Astrocyte (in vitro differentiated cells and primary cell): ENCODE measurements around the gene PARP1. TPM values are rescaled to one million over a fixed set of nuclear protein-coding genes. Genes with fewer than 3 reads are reported as not detected.

Experiments
- DNase-seq: peaks from one replicate; pipeline ENCODE4 v3.0.0-alpha.2; 2010; ENCODE audit warnings: low read depth
- FAIRE-seq: peaks from 2 replicates; lab custom pipeline; 2011; peaks lifted over from hg19 to GRCh38; lab: Jason Lieb, UNC
- H2AFZ ChIP-seq: 2 replicates; pipeline ENCODE4 v1.6.0; 2012; ENCODE audit warnings: low read depth, low read length, inconsistent platforms
- H3K27ac ChIP-seq: 2 replicates; pipeline ENCODE4 v1.5.1; 2011; ENCODE audit warnings: low read depth, low read length, inconsistent platforms
- H3K27me3 ChIP-seq: 2 replicates; pipeline ENCODE4 v1.6.0; 2011; ENCODE audit warnings: low read length, inconsistent platforms; ENCODE audit not compliant: insufficient read depth
- H3K36me3 ChIP-seq: 2 replicates; pipeline ENCODE4 v1.5.1; 2011; ENCODE audit warnings: low read length, inconsistent platforms; ENCODE audit not compliant: insufficient read depth
- H3K4me1 ChIP-seq: 2 replicates; pipeline ENCODE4 v1.5.1; 2011; ENCODE audit warnings: low read length, inconsistent platforms; ENCODE audit not compliant: insufficient read depth
- H3K4me2 ChIP-seq: 2 replicates; pipeline ENCODE4 v1.6.0; 2012; ENCODE audit warnings: low read length, inconsistent platforms
- H3K4me3 ChIP-seq: 2 replicates; pipeline ENCODE4 v1.5.1; 2011; ENCODE audit warnings: low read depth, mild to moderate bottlenecking, low read length, inconsistent platforms; ENCODE audit not compliant: insufficient read depth
- H3K79me2 ChIP-seq: 2 replicates; pipeline ENCODE4 v1.6.0; 2012; ENCODE audit warnings: mild to moderate bottlenecking, low read length, inconsistent platforms; ENCODE audit not compliant: insufficient read depth
- H3K9ac ChIP-seq: 2 replicates; pipeline ENCODE4 v1.6.0; 2012; ENCODE audit warnings: mild to moderate bottlenecking, low read length, inconsistent platforms
- H3K9me3 ChIP-seq: 2 replicates; pipeline ENCODE4 v1.5.1; 2012; ENCODE audit warnings: low read depth, mild to moderate bottlenecking, low read length, inconsistent platforms; ENCODE audit not compliant: insufficient read depth
- H4K20me1 ChIP-seq: 2 replicates; pipeline ENCODE4 v1.6.0; 2012; ENCODE audit warnings: low read length, inconsistent platforms; ENCODE audit not compliant: insufficient read depth
- H3K27ac Mint-ChIP-seq: one replicate; pipeline ENCODE4 v1.8.0; 2021; ENCODE audit warnings: mild to moderate bottlenecking, mixed read lengths; ENCODE audit not compliant: unreplicated experiment
- H3K27me3 Mint-ChIP-seq: one replicate; pipeline ENCODE4 v1.8.0; 2021; ENCODE audit warnings: low read depth, mixed read lengths; ENCODE audit not compliant: unreplicated experiment
- H3K36me3 Mint-ChIP-seq: one replicate; pipeline ENCODE4 v1.8.0; 2021; ENCODE audit warnings: low read depth, mixed read lengths; ENCODE audit not compliant: unreplicated experiment
- H3K4me1 Mint-ChIP-seq: one replicate; pipeline ENCODE4 v1.8.0; 2021; ENCODE audit warnings: low read depth, mixed read lengths; ENCODE audit not compliant: unreplicated experiment
- H3K4me3 Mint-ChIP-seq: one replicate; pipeline ENCODE4 v1.8.0; 2021; ENCODE audit warnings: mild to moderate bottlenecking, moderate library complexity, mixed read lengths; ENCODE audit not compliant: unreplicated experiment
- H3K9me3 Mint-ChIP-seq: one replicate; pipeline ENCODE4 v1.8.0; 2021; ENCODE audit warnings: mild to moderate bottlenecking, mixed read lengths; ENCODE audit not compliant: unreplicated experiment
- EZH2 ChIP-seq: IDR thresholded peaks from 2 replicates; pipeline ENCODE4 v1.6.1; 2012; ENCODE audit warnings: mild to moderate bottlenecking, low read length, inconsistent platforms; ENCODE audit not compliant: insufficient read depth
- total RNA-seq: library from RNA; stranded (reverse); gene quantifications from 2 replicates; pipeline ENCODE4 v1.2.1, GENCODE V29; 2021
- TF ChIP-seq, protein P1 (sequence below): IDR thresholded peaks from 2 replicates; pipeline ENCODE4 v1.5.1; 2011; ENCODE audit warnings: low read depth, mild to moderate bottlenecking, inconsistent platforms, low read length, moderate library complexity; ENCODE audit not compliant: insufficient read depth

Gene PARP1
- total RNA-seq, 1 donor from 2014 or later = 57.8 TPM

DNA sequence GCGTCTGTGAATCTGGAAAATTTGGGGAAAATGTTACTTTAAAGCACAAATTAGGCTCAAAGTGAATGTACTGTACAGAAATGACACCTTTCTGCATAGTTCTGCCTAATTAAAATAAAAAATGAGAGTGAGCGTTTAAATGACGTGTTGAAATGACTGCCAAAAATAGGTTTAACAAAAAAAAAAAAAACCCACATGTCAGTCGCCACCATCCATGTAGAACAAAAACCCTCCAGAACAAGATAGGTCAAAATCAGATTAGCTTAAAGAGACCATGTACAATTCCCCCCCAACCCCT lies 745 bp downstream of the PARP1 start:
- H3K27me3 Mint-ChIP-seq = peaks cover 2% of the 10 kb centered on the region

DNA sequence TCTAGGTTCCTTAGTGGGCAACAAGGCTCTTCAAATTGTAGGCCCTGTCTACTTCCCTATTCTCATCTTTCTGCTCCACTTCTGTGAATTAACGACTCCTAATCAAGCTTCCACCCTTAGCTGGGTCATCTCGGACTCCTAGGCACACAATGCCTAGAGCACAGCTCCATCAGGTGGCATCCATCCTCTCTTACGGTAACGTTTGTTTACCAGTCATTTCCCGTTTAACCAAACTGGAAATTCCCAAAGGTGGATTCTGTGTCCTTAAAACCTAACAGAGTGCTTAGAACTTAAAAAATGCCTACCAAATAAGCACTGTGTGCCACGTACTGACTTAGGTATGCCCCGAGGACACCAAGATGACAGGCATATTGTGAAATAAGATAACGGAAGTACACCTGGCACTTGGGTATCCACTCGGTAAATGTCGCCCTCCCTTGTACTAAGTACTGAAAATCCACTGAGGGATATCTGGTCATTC lies 1.5 kb downstream of the PARP1 start:
- DNase-seq (peak; percentile 29), FAIRE-seq (no peak)
- peak overlapping the region; percentile 93 for H3K4me2 ChIP-seq
- peaks cover 60% of the 10 kb centered on the region for H3K79me2 ChIP-seq
- peak overlapping the region; percentile 83 for H3K4me3 ChIP-seq
- Mint-ChIP-seq H3K27ac (peak overlapping the region; percentile 48), H3K27me3 (no peaks in the 10 kb centered on the region), H3K4me3 (peak overlapping the region; percentile 90), H3K9me3 (no peaks in the 10 kb centered on the region), H3K4me1 (peaks cover 24% of the 10 kb centered on the region), H3K36me3 (peaks cover 6% of the 10 kb centered on the region)
- peaks cover 7% of the 10 kb centered on the region for H3K36me3 ChIP-seq
- H3K9ac ChIP-seq = peak overlapping the region; percentile 81
- peak overlapping the region; percentile 23 for H2AFZ ChIP-seq
- H4K20me1 ChIP-seq = peaks cover 51% of the 10 kb centered on the region
- H3K9me3 ChIP-seq = no peaks in the 10 kb centered on the region
- no peak overlapping the region for H3K27ac ChIP-seq
- TF ChIP-seq, protein P1, sequence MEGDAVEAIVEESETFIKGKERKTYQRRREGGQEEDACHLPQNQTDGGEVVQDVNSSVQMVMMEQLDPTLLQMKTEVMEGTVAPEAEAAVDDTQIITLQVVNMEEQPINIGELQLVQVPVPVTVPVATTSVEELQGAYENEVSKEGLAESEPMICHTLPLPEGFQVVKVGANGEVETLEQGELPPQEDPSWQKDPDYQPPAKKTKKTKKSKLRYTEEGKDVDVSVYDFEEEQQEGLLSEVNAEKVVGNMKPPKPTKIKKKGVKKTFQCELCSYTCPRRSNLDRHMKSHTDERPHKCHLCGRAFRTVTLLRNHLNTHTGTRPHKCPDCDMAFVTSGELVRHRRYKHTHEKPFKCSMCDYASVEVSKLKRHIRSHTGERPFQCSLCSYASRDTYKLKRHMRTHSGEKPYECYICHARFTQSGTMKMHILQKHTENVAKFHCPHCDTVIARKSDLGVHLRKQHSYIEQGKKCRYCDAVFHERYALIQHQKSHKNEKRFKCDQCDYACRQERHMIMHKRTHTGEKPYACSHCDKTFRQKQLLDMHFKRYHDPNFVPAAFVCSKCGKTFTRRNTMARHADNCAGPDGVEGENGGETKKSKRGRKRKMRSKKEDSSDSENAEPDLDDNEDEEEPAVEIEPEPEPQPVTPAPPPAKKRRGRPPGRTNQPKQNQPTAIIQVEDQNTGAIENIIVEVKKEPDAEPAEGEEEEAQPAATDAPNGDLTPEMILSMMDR = no peak
- no peak for TF ChIP-seq EZH2
- H3K27me3 ChIP-seq = no peaks in the 10 kb centered on the region
- peaks cover 24% of the 10 kb centered on the region for H3K4me1 ChIP-seq

More for the DNA sequence above, 745 bp downstream of the PARP1 start:
- Histone ChIP-seq H3K79me2 (peaks cover 53% of the 10 kb centered on the region), H3K27me3 (no peaks in the 10 kb centered on the region), H3K4me1 (peaks cover 24% of the 10 kb centered on the region), H3K27ac (peak overlapping the region; percentile 76), H3K36me3 (no peaks in the 10 kb centered on the region), H2AFZ (peak overlapping the region; percentile 95), H3K4me3 (peak overlapping the region; percentile 83), H3K9ac (peak overlapping the region; percentile 81), H3K4me2 (peak overlapping the region; percentile 93), H4K20me1 (peaks cover 48% of the 10 kb centered on the region), H3K9me3 (no peaks in the 10 kb centered on the region)
- no peak for TF ChIP-seq EZH2
- TF ChIP-seq, protein P1 = no peak
- H3K4me3 Mint-ChIP-seq = peak overlapping the region; percentile 90
- no peak for FAIRE-seq
- peaks cover 24% of the 10 kb centered on the region for H3K4me1 Mint-ChIP-seq
- H3K36me3 Mint-ChIP-seq = peaks cover 4% of the 10 kb centered on the region
- H3K27ac Mint-ChIP-seq = peak overlapping the region; percentile 66
- no peak for DNase-seq
- H3K9me3 Mint-ChIP-seq = no peaks in the 10 kb centered on the region

DNA sequence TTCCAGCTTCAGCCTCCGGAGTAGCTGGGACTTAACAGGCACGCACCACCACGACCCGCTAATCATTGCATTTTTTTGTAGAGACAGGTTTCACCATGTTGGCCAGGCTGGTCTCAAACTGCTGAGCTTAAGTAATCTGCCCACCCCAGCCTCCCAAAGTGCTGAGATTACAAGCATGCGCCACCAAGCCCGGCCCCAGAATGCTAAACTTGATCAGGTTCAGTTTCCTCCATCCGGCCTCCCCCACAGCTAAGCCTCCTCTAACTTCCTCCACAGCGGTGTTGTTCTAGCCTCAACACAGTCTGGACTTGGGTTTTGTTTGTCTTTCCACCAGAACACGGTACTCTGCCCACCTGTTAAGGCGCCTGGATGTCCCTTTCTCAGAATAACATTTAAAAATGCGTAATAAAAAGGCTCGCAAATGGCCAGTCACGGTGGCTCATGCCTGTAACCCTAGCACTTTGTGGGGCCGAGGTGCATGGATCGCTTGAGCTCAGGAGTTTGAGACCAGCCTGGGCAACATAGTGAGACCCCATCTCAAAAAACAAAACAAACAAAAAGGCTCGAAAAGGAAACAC lies 2.4 kb downstream of the PARP1 start:
- H3K79me2 ChIP-seq = peaks cover 67% of the 10 kb centered on the region
- H3K4me1 ChIP-seq = peaks cover 24% of the 10 kb centered on the region
- peaks cover 14% of the 10 kb centered on the region for H3K36me3 ChIP-seq
- no peak for DNase-seq
- Mint-ChIP-seq H3K4me1 (peaks cover 24% of the 10 kb centered on the region), H3K27me3 (no peaks in the 10 kb centered on the region), H3K36me3 (peaks cover 9% of the 10 kb centered on the region), H3K4me3 (peak overlapping the region; percentile 90), H3K27ac (no peak overlapping the region), H3K9me3 (no peaks in the 10 kb centered on the region)
- no peaks in the 10 kb centered on the region for H3K9me3 ChIP-seq
- no peak for FAIRE-seq
- no peak overlapping the region for H3K4me3 ChIP-seq
- no peak overlapping the region for H3K27ac ChIP-seq
- TF ChIP-seq EZH2 = no peak
- TF ChIP-seq, protein P1 = no peak
- no peak overlapping the region for H3K9ac ChIP-seq
- H3K4me2 ChIP-seq = peak overlapping the region; percentile 93
- no peaks in the 10 kb centered on the region for H3K27me3 ChIP-seq
- no peak overlapping the region for H2AFZ ChIP-seq
- peaks cover 57% of the 10 kb centered on the region for H4K20me1 ChIP-seq
